OCI-LY7 (cell line): ENCODE measurements around the gene DUSP16. TPM values are rescaled to one million over a fixed set of nuclear protein-coding genes. Genes with fewer than 3 reads are reported as not detected.

Experiments used
- BruUV-seq: library from RNA; stranded (reverse); fragments of 400-500 nt; replicated peaks from 2 replicates; lab custom pipeline; 2021; lab: Mats Ljungman, UMichigan
- CTCF ChIA-PET: fragments of 300-600 bp; sonication (Branson Sonifier 250); formaldehyde crosslinking; loops from one replicate; lab custom pipeline; 2022; ENCODE audit warnings: antibody characterized with exemption; ENCODE audit not compliant: unreplicated experiment; lab: Charles Lee
- POLR2A ChIA-PET: fragments of 300-600 bp; sonication (Branson Sonifier 250); formaldehyde crosslinking; loops from one replicate; lab custom pipeline; 2022; ENCODE audit warnings: antibody characterized with exemption; lab: Charles Lee
- DNase-seq: peaks from one replicate; pipeline ENCODE4 v3.0.0-alpha.2; 2015; ENCODE audit warnings: low spot score
- H2AFZ ChIP-seq: fragments of 200-600 bp; sonication (generic), shearing (Covaris generic); 2 replicates; pipeline ENCODE4 v1.6.1; 2014; ENCODE audit warnings: mild to moderate bottlenecking, antibody characterized with exemption, low read length, moderate library complexity
- H3K27ac ChIP-seq: fragments of 200-600 bp; sonication (generic); 2 replicates; pipeline ENCODE4 v1.5.1; 2014; ENCODE audit warnings: mixed run types, low read depth, mild to moderate bottlenecking, moderate library complexity, low read length, inconsistent platforms; ENCODE audit not compliant: poor library complexity, severe bottlenecking
- H3K36me3 ChIP-seq: fragments of 200-600 bp; sonication (generic); 2 replicates; pipeline ENCODE4 v1.6.1; 2014; ENCODE audit warnings: mild to moderate bottlenecking, antibody characterized with exemption, low read length, moderate library complexity, mixed read lengths; ENCODE audit not compliant: insufficient read depth
- H3K4me1 ChIP-seq: fragments of 200-600 bp; sonication (generic); 2 replicates; pipeline ENCODE4 v1.5.1; 2014; ENCODE audit warnings: mild to moderate bottlenecking, low read length; ENCODE audit not compliant: insufficient read depth, poor library complexity, severe bottlenecking
- H3K4me2 ChIP-seq: fragments of 200-600 bp; sonication (generic); 2 replicates; pipeline ENCODE4 v1.6.1; 2014; ENCODE audit warnings: mild to moderate bottlenecking, low read length
- H3K4me3 ChIP-seq: fragments of 200-600 bp; sonication (generic); 2 replicates; pipeline ENCODE4 v1.5.1; 2014; ENCODE audit warnings: mild to moderate bottlenecking, low read depth, low read length; ENCODE audit not compliant: poor library complexity, severe bottlenecking
- H3K79me2 ChIP-seq: fragments of 200-600 bp; sonication (generic); 2 replicates; pipeline ENCODE4 v1.6.1; 2016; ENCODE audit warnings: low read depth, mild to moderate bottlenecking, low read length, moderate library complexity, mixed read lengths; ENCODE audit not compliant: insufficient read depth
- H3K9me2 ChIP-seq: fragments of 200-600 bp; sonication (generic); 2 replicates; pipeline ENCODE4 v1.6.1; 2016; ENCODE audit warnings: mild to moderate bottlenecking, low read length, mixed read lengths; ENCODE audit not compliant: insufficient read depth
- H3K9me3 ChIP-seq: fragments of 200-600 bp; sonication (generic); 2 replicates; pipeline ENCODE4 v1.6.1; 2014; ENCODE audit warnings: mild to moderate bottlenecking, mixed run types, low read length, mixed read lengths
- H4K20me1 ChIP-seq: fragments of 200-600 bp; sonication (generic); 2 replicates; pipeline ENCODE4 v1.6.1; 2014; ENCODE audit warnings: mild to moderate bottlenecking, antibody characterized with exemption, low read length, moderate library complexity, mixed read lengths; ENCODE audit not compliant: insufficient read depth
- EZH2phosphoT487 ChIP-seq: fragments of 200-600 bp; sonication (generic); IDR thresholded peaks from 2 replicates; pipeline ENCODE4 v1.6.1; 2018; ENCODE audit warnings: low read depth, borderline replicate concordance, mild to moderate bottlenecking, mixed run types, antibody characterized with exemption, low read length, moderate library complexity, mixed read lengths
- intact Hi-C: fragments of 100-400 bp; cut with micrococcal nuclease; formaldehyde crosslinking; loops from one replicate; pipeline ENCODE4 v1.10.0; 2022; ENCODE audit not compliant: unreplicated experiment
- total RNA-seq, 2 experiments: library from RNA; depleted of rRNA in 1 of 2; stranded (reverse); fragments of >200 nt in 1 of 2; shearing (Covaris generic) in 1 of 2; gene quantifications; 2 replicates each; pipeline ENCODE4 v1.2.3, GENCODE V29; 2014 to 2022
- TF ChIP-seq, protein P1 (sequence below): fragments of 200-600 bp; sonication (generic); conservative IDR thresholded peaks from 2 replicates; pipeline ENCODE4 v1.5.1; 2014; ENCODE audit warnings: mild to moderate bottlenecking, antibody characterized with exemption, low read length, moderate library complexity, mixed read lengths

DUSP16 gene
- total RNA-seq, 2 experiments from 2014 or later = 2.8 to 11.8 TPM

DNA sequence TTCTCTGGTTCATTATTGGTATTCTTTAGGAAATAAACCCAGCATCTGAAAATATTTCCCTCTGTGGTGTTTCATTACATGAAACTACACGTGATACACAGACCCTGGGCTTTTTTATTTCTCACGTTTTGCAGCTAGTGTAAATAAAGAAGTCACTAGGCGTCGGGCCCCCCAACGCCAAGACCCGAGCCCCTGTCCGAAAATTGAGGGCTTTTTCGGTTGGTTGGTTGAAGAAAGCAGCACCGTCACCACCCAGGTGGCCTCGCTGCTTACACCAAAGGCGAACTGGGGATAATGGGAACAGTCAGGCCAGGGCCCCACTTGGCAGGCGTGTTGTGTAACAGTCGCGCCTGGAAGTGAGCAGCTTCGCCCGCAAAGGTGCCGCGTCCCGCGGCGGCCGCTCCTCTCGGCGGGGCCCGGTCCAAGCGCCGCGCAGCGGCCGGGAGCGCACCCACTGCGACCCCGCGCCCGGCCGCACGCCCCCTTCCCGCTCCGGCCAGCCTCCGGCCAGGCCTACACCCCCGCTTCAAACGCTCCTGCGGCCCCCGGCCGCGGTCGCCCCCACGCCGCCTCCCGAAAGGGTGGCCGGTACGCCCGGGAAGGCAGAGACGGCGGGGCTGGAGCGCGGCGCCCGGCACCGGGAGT lies 1.2 kb downstream of the DUSP16 start:
- Histone ChIP-seq H3K27ac (peak overlapping the region; percentile 59), H3K4me2 (peak overlapping the region; percentile 82), H3K9me2 (no peaks in the 10 kb centered on the region), H3K4me3 (peak overlapping the region; percentile 72), H3K79me2 (peaks cover 8% of the 10 kb centered on the region; the same call in 1 of the 2 replicates), H3K4me1 (peaks cover 26% of the 10 kb centered on the region), H2AFZ (peak overlapping the region; percentile 94), H3K9me3 (no peaks in the 10 kb centered on the region; the same call in 1 of the 2 replicates), H3K36me3 (no peaks in the 10 kb centered on the region), H4K20me1 (no peaks in the 10 kb centered on the region)
- intact Hi-C loops = loop anchor here (5.0 kb wide), 3 partner anchors 141 to 204 kb away; partner anchors contain the start of genes BORCS5 and CDKN1B
- BruUV-seq = no TSS peak
- POLR2A ChIA-PET = no interaction called here
- TF ChIP-seq EZH2phosphoT487 = no peak
- TF ChIP-seq, protein P1, sequence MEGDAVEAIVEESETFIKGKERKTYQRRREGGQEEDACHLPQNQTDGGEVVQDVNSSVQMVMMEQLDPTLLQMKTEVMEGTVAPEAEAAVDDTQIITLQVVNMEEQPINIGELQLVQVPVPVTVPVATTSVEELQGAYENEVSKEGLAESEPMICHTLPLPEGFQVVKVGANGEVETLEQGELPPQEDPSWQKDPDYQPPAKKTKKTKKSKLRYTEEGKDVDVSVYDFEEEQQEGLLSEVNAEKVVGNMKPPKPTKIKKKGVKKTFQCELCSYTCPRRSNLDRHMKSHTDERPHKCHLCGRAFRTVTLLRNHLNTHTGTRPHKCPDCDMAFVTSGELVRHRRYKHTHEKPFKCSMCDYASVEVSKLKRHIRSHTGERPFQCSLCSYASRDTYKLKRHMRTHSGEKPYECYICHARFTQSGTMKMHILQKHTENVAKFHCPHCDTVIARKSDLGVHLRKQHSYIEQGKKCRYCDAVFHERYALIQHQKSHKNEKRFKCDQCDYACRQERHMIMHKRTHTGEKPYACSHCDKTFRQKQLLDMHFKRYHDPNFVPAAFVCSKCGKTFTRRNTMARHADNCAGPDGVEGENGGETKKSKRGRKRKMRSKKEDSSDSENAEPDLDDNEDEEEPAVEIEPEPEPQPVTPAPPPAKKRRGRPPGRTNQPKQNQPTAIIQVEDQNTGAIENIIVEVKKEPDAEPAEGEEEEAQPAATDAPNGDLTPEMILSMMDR = no peak; the same call in 1 of the 2 replicates
- DNase-seq = peak; percentile 53
- CTCF ChIA-PET = no interaction called here

- no peaks in the 10 kb centered on the region for H3K36me3 ChIP-seq
- no peaks in the 10 kb centered on the region for H4K20me1 ChIP-seq
- intact Hi-C loops = loop anchor here (5.0 kb wide), 3 partner anchors 142 to 203 kb away; partner anchors contain the start of genes BORCS5 and CDKN1B
- no peak for TF ChIP-seq EZH2phosphoT487
- TF ChIP-seq, protein P1 = no peak
- BruUV-seq = TSS peak; percentile 65
- peak overlapping the region; percentile 59 for H3K27ac ChIP-seq
- peaks cover 26% of the 10 kb centered on the region for H3K4me1 ChIP-seq
- peak; percentile 64 for DNase-seq
- no peaks in the 10 kb centered on the region; the same call in 1 of the 2 replicates for H3K9me3 ChIP-seq
- H3K79me2 ChIP-seq = peaks cover 8% of the 10 kb centered on the region; the same call in 1 of the 2 replicates
- H3K4me2 ChIP-seq = peak overlapping the region; percentile 82
- no peaks in the 10 kb centered on the region for H3K9me2 ChIP-seq
- peak overlapping the region; percentile 94 for H2AFZ ChIP-seq
- ChIA-PET POLR2A (no interaction called here), CTCF (no interaction called here)
- H3K4me3 ChIP-seq = peak overlapping the region; percentile 72
These were observed 1.9 kb downstream of the DUSP16 start for GRCh38 chr12:12560587-12561370.
